Neuronal stem cell (in vitro differentiated cells): ENCODE measurements around the gene HGF.

Experiments
- DNase-seq: peaks from one replicate; pipeline ENCODE4 v3.0.0-alpha.2; 2013; ENCODE audit warnings: low spot score
- H2AFZ ChIP-seq: one replicate; pipeline ENCODE4 v1.6.1; 2013; ENCODE audit warnings: mild to moderate bottlenecking, low read length, inconsistent platforms
- H2AK5ac ChIP-seq: 2 replicates; pipeline ENCODE4 v1.6.1; 2013; ENCODE audit warnings: low read depth, mild to moderate bottlenecking, inconsistent platforms, low read length, moderate library complexity, mixed read lengths
- H2BK120ac ChIP-seq: 2 replicates; pipeline ENCODE4 v1.6.1; 2013; ENCODE audit warnings: low read depth, mild to moderate bottlenecking, inconsistent platforms, low read length, moderate library complexity, mixed read lengths
- H2BK12ac ChIP-seq: one replicate; pipeline ENCODE4 v1.6.1; 2013; ENCODE audit warnings: low read length, inconsistent platforms
- H2BK15ac ChIP-seq: 2 replicates; pipeline ENCODE4 v1.6.1; 2013; ENCODE audit warnings: mild to moderate bottlenecking, low read length, inconsistent platforms, mixed read lengths
- H2BK5ac ChIP-seq: one replicate; pipeline ENCODE4 v1.6.1; 2013; ENCODE audit warnings: inconsistent platforms, mild to moderate bottlenecking, low read length, moderate library complexity
- H3K14ac ChIP-seq: one replicate; pipeline ENCODE4 v1.6.1; 2013; ENCODE audit warnings: low read length, inconsistent platforms
- H3K18ac ChIP-seq: 2 replicates; pipeline ENCODE4 v1.6.1; 2013; ENCODE audit warnings: low read length, inconsistent platforms
- H3K23ac ChIP-seq: 2 replicates; pipeline ENCODE4 v1.6.1; 2013; ENCODE audit warnings: low read depth, mild to moderate bottlenecking, mixed read lengths, low read length, inconsistent platforms; ENCODE audit not compliant: poor library complexity
- H3K27ac ChIP-seq: replicated peaks from 3 replicates; pipeline ENCODE4 v1.5.1; 2013; ENCODE audit warnings: low read length, inconsistent platforms
- H3K27me3 ChIP-seq, 3 experiments: 2 replicates each; pipeline ENCODE4 v1.6.1; 2013; ENCODE audit warnings: low read length in 3 of 3, mild to moderate bottlenecking in 2 of 3, inconsistent platforms in 1 of 3, low read depth in 1 of 3, mixed read lengths in 1 of 3, moderate library complexity in 1 of 3; ENCODE audit not compliant: control insufficient read depth in 3 of 3, insufficient read depth in 3 of 3
- H3K36me3 ChIP-seq, 2 donors: replicated peaks in 1 of 2; 2 replicates each; pipeline ENCODE4 v1.6.1; 2013; ENCODE audit warnings: low read length in 2 of 2; ENCODE audit not compliant: control insufficient read depth in 2 of 2, insufficient read depth in 2 of 2
- H3K4ac ChIP-seq: 2 replicates; pipeline ENCODE4 v1.6.1; 2013; ENCODE audit warnings: inconsistent platforms, mild to moderate bottlenecking, low read length, moderate library complexity
- H3K4me1 ChIP-seq, 2 donors: 1 replicate in 1 of 2; 2 replicates in 1 of 2; pipeline ENCODE4 v1.6.1; 2013; ENCODE audit warnings: low read length in 2 of 2, low read depth in 1 of 2; ENCODE audit not compliant: control insufficient read depth in 2 of 2, insufficient read depth in 1 of 2
- H3K4me2 ChIP-seq: one replicate; pipeline ENCODE4 v1.6.1; 2013; ENCODE audit warnings: mild to moderate bottlenecking, low read length, inconsistent platforms; ENCODE audit not compliant: insufficient read depth, poor library complexity, severe bottlenecking
- H3K4me3 ChIP-seq, 2 donors: 2 replicates each; pipeline ENCODE4 v1.5.1; 2013; ENCODE audit warnings: low read length in 2 of 2, mild to moderate bottlenecking in 2 of 2, inconsistent platforms in 1 of 2, moderate library complexity in 1 of 2
- H3K79me1 ChIP-seq: one replicate; pipeline ENCODE4 v1.6.1; 2013; ENCODE audit warnings: low read depth, mild to moderate bottlenecking, inconsistent platforms, low read length, moderate library complexity
- H3K9ac ChIP-seq: one replicate; pipeline ENCODE4 v1.6.1; 2013; ENCODE audit warnings: mild to moderate bottlenecking, low read depth, low read length, inconsistent platforms; ENCODE audit not compliant: poor library complexity
- H3K9me3 ChIP-seq, 2 donors: replicated peaks in 1 of 2; 2 replicates each; pipeline versions ENCODE3 to v1.6.1; 2013; ENCODE audit warnings: low read length in 2 of 2, mild to moderate bottlenecking in 2 of 2, inconsistent platforms in 1 of 2, low read depth in 1 of 2, mixed read lengths in 1 of 2, moderate library complexity in 1 of 2; ENCODE audit not compliant: control insufficient read depth in 2 of 2, insufficient read depth in 1 of 2
- H4K8ac ChIP-seq: one replicate; pipeline ENCODE4 v1.6.1; 2013; ENCODE audit warnings: low read depth, mild to moderate bottlenecking, inconsistent platforms, low read length, moderate library complexity
- H4K91ac ChIP-seq: one replicate; pipeline ENCODE4 v1.6.1; 2013; ENCODE audit warnings: low read length, low read depth, mild to moderate bottlenecking, inconsistent platforms; ENCODE audit not compliant: poor library complexity
- WGBS, 2 donors: extraction: QIAGEN DNeasy Blood & Tissue Kit; methylation state at CpG; one replicate each; pipeline ENCODE4 v1.1.7; 2013; ENCODE audit warnings: missing lambda C conversion rate in 2 of 2, mixed read lengths in 1 of 2; ENCODE audit not compliant: insufficient read length in 2 of 2, insufficient replicate concordance in 1 of 2; ENCODE audit errors: extremely low coverage in 2 of 2; 5-methylcytosine and 5-hydroxymethylcytosine counted together

The HGF gene

DNA sequence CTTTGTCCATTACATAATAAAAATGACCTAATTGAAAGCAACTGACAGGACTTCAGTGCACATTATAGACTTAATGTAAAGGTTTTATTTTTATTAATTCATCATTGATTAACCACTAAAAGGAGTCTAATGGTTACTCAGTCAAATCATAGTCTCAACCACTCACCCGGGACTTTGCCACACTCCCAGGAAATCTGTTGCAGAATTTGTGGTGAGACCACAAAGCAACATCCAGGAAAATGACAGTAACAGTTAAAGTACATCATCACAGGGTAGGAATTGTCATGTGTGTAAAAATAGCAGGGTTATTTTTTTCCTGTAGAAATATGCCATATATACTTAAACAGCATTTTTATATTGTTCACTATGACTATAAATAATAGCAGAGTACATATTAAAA is 6.3 kb upstream of the HGF start:
- H3K23ac ChIP-seq, result no peak overlapping the region
- H3K14ac ChIP-seq, result no peak overlapping the region
- no peak overlapping the region for H2BK120ac ChIP-seq
- no peak overlapping the region for H2BK12ac ChIP-seq
- H3K9me3 ChIP-seq, result no peaks in the 10 kb centered on the region
- H3K79me1 ChIP-seq, result no peaks in the 10 kb centered on the region
- H2AK5ac ChIP-seq, result no peak overlapping the region
- no peak overlapping the region for H3K4me3 ChIP-seq
- H3K27ac ChIP-seq, result no peak overlapping the region
- WGBS, 2 donors, result no CpG with 5 or more reads among the region's 1 CpG
- H3K4ac ChIP-seq, result no peak overlapping the region
- H3K36me3 ChIP-seq, result no peaks in the 10 kb centered on the region
- no peaks in the 10 kb centered on the region for H3K4me1 ChIP-seq
- no peak overlapping the region for H3K18ac ChIP-seq
- H2BK15ac ChIP-seq, result no peak overlapping the region
- DNase-seq, result no peak
- no peak overlapping the region for H4K8ac ChIP-seq
- no peak overlapping the region for H2AFZ ChIP-seq
- no peak overlapping the region for H4K91ac ChIP-seq
- H3K27me3 ChIP-seq, result no peaks in the 10 kb centered on the region
- H3K4me2 ChIP-seq, result no peak overlapping the region
- H2BK5ac ChIP-seq, result no peak overlapping the region
- H3K9ac ChIP-seq, result no peak overlapping the region

DNA sequence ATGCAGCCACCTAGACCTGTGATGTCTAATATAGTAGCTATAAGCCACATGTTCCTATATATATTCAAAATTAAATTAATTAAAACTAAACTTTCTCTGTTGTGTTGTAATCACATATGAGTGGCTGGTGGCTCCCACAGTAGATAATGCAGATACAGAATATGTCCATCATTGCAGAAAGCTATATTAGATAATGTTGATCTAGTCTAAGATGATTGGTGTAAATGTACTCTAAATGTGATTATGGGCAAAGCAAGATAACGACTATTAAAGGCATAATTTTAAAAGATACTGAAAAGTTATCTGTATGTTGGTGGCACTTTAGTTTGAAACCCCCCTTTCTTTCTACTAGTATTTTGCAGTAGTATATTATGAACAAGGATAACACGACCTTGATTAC is 5.7 kb upstream of the HGF start:
- no peak overlapping the region for H3K14ac ChIP-seq
- no peak overlapping the region for H4K91ac ChIP-seq
- no peaks in the 10 kb centered on the region for H3K79me1 ChIP-seq
- H3K9me3 ChIP-seq, result no peaks in the 10 kb centered on the region
- H3K36me3 ChIP-seq, result no peaks in the 10 kb centered on the region
- no peak overlapping the region for H2AFZ ChIP-seq
- H3K9ac ChIP-seq, result no peak overlapping the region
- H2BK12ac ChIP-seq, result no peak overlapping the region
- H3K4me3 ChIP-seq, result no peak overlapping the region
- no peak overlapping the region for H2BK120ac ChIP-seq
- H3K4me2 ChIP-seq, result no peak overlapping the region
- no peak overlapping the region for H3K23ac ChIP-seq
- H2BK15ac ChIP-seq, result no peak overlapping the region
- H2BK5ac ChIP-seq, result no peak overlapping the region
- no peak for DNase-seq
- H3K27me3 ChIP-seq, result no peaks in the 10 kb centered on the region
- H3K4ac ChIP-seq, result no peak overlapping the region
- no peak overlapping the region for H3K27ac ChIP-seq
- no peak overlapping the region for H4K8ac ChIP-seq
- no CpG with 5 or more reads among the region's 2 CpGs for WGBS, 2 donors
- no peaks in the 10 kb centered on the region for H3K4me1 ChIP-seq
- no peak overlapping the region for H3K18ac ChIP-seq
- H2AK5ac ChIP-seq, result no peak overlapping the region

DNA sequence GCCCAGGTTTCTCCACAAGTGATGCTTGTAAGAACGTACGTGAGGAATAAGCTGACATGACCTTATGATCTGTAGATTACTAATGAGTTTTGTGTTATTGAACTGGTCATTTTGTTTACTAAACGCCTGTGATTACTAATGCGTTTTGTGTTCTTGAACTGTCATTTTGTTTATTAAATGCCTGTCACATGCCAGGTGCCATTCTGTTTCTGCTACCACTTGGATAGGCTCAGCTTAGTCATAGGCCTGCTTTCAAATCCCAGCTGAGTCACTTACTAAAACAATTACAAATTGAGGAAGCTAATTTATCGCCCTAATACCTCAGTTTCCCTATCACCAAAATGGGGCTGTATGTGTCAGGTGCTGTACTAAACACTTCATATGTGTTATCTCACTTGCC is 4.7 kb upstream of the HGF start:
- no peak overlapping the region for H2AK5ac ChIP-seq
- H3K14ac ChIP-seq, result no peak overlapping the region
- no peak overlapping the region for H2BK15ac ChIP-seq
- no peak overlapping the region for H3K4ac ChIP-seq
- H4K91ac ChIP-seq, result no peak overlapping the region
- no peak overlapping the region for H4K8ac ChIP-seq
- H3K4me1 ChIP-seq, result peaks cover under 1 to 2% of the 10 kb centered on the region in 2 donors
- no peak overlapping the region for H2BK12ac ChIP-seq
- no peak overlapping the region for H2AFZ ChIP-seq
- no peak overlapping the region for H3K4me3 ChIP-seq
- no peaks in the 10 kb centered on the region for H3K79me1 ChIP-seq
- H2BK120ac ChIP-seq, result no peak overlapping the region
- no peak overlapping the region for H3K9ac ChIP-seq
- H3K36me3 ChIP-seq, result no peaks in the 10 kb centered on the region
- H3K27ac ChIP-seq, result no peak overlapping the region
- no peak overlapping the region for H3K4me2 ChIP-seq
- H3K23ac ChIP-seq, result no peak overlapping the region
- H2BK5ac ChIP-seq, result no peak overlapping the region
- DNase-seq, result no peak
- no CpG with 5 or more reads among the region's 5 CpGs for WGBS, 2 donors
- no peak overlapping the region for H3K18ac ChIP-seq
- H3K27me3 ChIP-seq, result no peaks in the 10 kb centered on the region
- no peaks in the 10 kb centered on the region for H3K9me3 ChIP-seq

DNA sequence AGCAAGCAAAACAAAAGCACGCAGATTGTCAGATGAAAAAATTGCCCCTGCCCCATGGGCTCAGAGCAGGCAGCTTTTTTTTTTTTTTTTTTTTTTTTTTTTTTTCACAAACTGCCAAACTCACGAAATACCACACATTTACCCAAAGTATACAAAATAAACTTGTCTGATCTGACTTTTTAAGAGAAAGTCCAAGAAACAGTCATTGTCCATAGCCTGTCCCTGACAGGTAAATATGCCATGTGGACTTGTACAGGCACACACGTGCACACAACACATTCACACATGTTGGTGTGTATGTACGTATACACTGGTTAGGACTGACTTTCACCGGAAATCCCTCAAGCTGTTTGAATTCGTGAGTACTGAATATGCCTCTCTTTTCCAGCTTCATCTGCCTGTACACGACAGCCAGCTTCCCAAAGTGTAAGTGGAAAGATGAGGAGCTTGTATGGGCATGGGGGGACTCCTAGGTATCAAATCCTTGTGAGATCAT is 929 bp upstream of the HGF start:
- Histone ChIP-seq H3K4me3 (no peak overlapping the region), H4K8ac (no peak overlapping the region), H3K4me2 (no peak overlapping the region), H3K79me1 (no peaks in the 10 kb centered on the region), H3K9ac (no peak overlapping the region), H3K14ac (no peak overlapping the region), H3K18ac (no peak overlapping the region), H3K9me3 (no peaks in the 10 kb centered on the region), H2BK120ac (no peak overlapping the region), H2AFZ (peak overlapping the region; percentile 54), H2BK5ac (no peak overlapping the region), H3K4ac (no peak overlapping the region), H2AK5ac (no peak overlapping the region), H3K27me3 (no peaks in the 10 kb centered on the region), H3K4me1 (peaks cover 2 to 3% of the 10 kb centered on the region in 2 donors), H3K23ac (no peak overlapping the region), H3K36me3 (no peaks in the 10 kb centered on the region), H4K91ac (no peak overlapping the region), H3K27ac (no peak overlapping the region), H2BK12ac (no peak overlapping the region), H2BK15ac (no peak overlapping the region)
- DNase-seq, result no peak
- 100% methylated on average over 1 of the region's 7 CpGs; no CpG with 5 or more reads in 1 of the 2 donors for WGBS, 2 donors
